Activated B cell treated with CpG ODN at 0.5 μM for 24 hours (primary cell): ENCODE results near the gene HBE1. TPM values are rescaled to one million over a fixed set of nuclear protein-coding genes. Genes with fewer than 3 reads are reported as not detected.

ENCODE experiments used
- ATAC-seq: fragments of 200-7000 bp; cut with Tn5 transposase; one replicate; pipeline ENCODE4 v1.10.0; 2021; ENCODE audit warnings: low read depth, mild to moderate bottlenecking, moderate library complexity
- CTCF ChIA-PET: fragments of 350-600 bp; sonication (Branson Sonifier 250); formaldehyde crosslinking; loops from one replicate; lab custom pipeline; 2021; ENCODE audit warnings: antibody characterized with exemption; lab: Charles Lee
- POLR2A ChIA-PET: fragments of 350-600 bp; sonication (Branson Sonifier 250); formaldehyde crosslinking; loops from one replicate; lab custom pipeline; 2021; ENCODE audit warnings: antibody characterized with exemption; lab: Charles Lee
- DNase-seq: peaks from one replicate; pipeline ENCODE4 v3.0.0; 2022
- H3K27ac Mint-ChIP-seq: one replicate; pipeline ENCODE4 v1.8.0; 2020; ENCODE audit warnings: mixed read lengths
- H3K27me3 Mint-ChIP-seq: one replicate; pipeline ENCODE4 v1.8.0; 2021; ENCODE audit warnings: mixed read lengths
- H3K36me3 Mint-ChIP-seq: one replicate; pipeline ENCODE4 v1.8.0; 2021; ENCODE audit warnings: low read depth, mixed read lengths
- H3K4me1 Mint-ChIP-seq: one replicate; pipeline ENCODE4 v1.8.0; 2021; ENCODE audit warnings: mixed read lengths
- H3K4me3 Mint-ChIP-seq: one replicate; pipeline ENCODE4 v1.8.0; 2020; ENCODE audit warnings: mild to moderate bottlenecking, mixed read lengths
- H3K9me3 Mint-ChIP-seq: one replicate; pipeline ENCODE4 v1.8.0; 2020; ENCODE audit warnings: mixed read lengths
- intact Hi-C: fragments of 100-400 bp; cut with micrococcal nuclease; formaldehyde crosslinking; loops from one replicate; pipeline ENCODE4 v1.15.1; 2024
- total RNA-seq: library from RNA; stranded (reverse); gene quantifications from 2 replicates; pipeline ENCODE4 v1.2.3, GENCODE V29; 2022
- TF ChIP-seq, protein P1 (sequence below): fragments of 200-600 bp; IDR thresholded peaks from one replicate; pipeline ENCODE4 v1.8.0; 2022; ENCODE audit warnings: antibody characterized with exemption, mild to moderate bottlenecking

The HBE1 gene
- total RNA-seq, 1 donor from 2014 or later, result not detected

GRCh38 chr11:5229356-5229755 lies 40.4 kb downstream of the HBE1 start:
- TF ChIP-seq, protein P1, sequence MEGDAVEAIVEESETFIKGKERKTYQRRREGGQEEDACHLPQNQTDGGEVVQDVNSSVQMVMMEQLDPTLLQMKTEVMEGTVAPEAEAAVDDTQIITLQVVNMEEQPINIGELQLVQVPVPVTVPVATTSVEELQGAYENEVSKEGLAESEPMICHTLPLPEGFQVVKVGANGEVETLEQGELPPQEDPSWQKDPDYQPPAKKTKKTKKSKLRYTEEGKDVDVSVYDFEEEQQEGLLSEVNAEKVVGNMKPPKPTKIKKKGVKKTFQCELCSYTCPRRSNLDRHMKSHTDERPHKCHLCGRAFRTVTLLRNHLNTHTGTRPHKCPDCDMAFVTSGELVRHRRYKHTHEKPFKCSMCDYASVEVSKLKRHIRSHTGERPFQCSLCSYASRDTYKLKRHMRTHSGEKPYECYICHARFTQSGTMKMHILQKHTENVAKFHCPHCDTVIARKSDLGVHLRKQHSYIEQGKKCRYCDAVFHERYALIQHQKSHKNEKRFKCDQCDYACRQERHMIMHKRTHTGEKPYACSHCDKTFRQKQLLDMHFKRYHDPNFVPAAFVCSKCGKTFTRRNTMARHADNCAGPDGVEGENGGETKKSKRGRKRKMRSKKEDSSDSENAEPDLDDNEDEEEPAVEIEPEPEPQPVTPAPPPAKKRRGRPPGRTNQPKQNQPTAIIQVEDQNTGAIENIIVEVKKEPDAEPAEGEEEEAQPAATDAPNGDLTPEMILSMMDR, result no peak
- CTCF ChIA-PET, result no interaction called here
- peaks cover under 1% of the 10 kb centered on the region for H3K27me3 Mint-ChIP-seq

DNA sequence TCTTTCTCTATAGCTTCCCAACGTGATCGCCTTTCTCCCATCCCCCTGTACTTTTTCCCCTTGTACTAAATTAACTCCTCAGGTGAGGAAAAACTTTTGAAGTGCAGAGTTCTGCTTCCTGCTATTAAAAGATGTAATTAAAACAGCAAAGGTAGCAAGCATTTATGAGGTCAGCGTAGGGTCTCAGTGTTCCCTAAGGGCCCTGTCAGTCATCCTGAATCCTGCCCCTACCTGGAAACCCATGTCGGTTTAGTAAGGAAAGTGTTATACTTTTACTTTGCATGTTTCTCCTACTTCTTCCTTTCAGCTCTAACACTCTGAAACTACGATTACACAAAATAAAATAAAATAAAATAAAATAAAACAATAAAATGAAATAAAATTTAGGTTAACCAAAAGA lies 41.6 kb downstream of the HBE1 start:
- Mint-ChIP-seq H3K9me3 (no peaks in the 10 kb centered on the region), H3K4me1 (no peaks in the 10 kb centered on the region), H3K27ac (no peak overlapping the region), H3K4me3 (no peak overlapping the region), H3K27me3 (peaks cover 2% of the 10 kb centered on the region), H3K36me3 (no peaks in the 10 kb centered on the region)
- POLR2A ChIA-PET, result no interaction called here
- TF ChIP-seq, protein P1, result no peak
- intact Hi-C loops, result no loop called here
- no peak for DNase-seq
- CTCF ChIA-PET, result no interaction called here
- no peak for ATAC-seq

More at GRCh38 chr11:5229356-5229755, 40.4 kb downstream of the HBE1 start:
- no peak overlapping the region for H3K4me3 Mint-ChIP-seq
- no peaks in the 10 kb centered on the region for H3K36me3 Mint-ChIP-seq
- DNase-seq (no peak), ATAC-seq (no peak)
- H3K27ac Mint-ChIP-seq, result no peak overlapping the region
- intact Hi-C loops, result no loop called here
- H3K9me3 Mint-ChIP-seq, result no peaks in the 10 kb centered on the region
- peaks cover under 1% of the 10 kb centered on the region for H3K4me1 Mint-ChIP-seq
- POLR2A ChIA-PET, result no interaction called here

GRCh38 chr11:5227681-5228080 lies 42.1 kb downstream of the HBE1 start:
- H3K9me3 Mint-ChIP-seq, result no peaks in the 10 kb centered on the region

DNA sequence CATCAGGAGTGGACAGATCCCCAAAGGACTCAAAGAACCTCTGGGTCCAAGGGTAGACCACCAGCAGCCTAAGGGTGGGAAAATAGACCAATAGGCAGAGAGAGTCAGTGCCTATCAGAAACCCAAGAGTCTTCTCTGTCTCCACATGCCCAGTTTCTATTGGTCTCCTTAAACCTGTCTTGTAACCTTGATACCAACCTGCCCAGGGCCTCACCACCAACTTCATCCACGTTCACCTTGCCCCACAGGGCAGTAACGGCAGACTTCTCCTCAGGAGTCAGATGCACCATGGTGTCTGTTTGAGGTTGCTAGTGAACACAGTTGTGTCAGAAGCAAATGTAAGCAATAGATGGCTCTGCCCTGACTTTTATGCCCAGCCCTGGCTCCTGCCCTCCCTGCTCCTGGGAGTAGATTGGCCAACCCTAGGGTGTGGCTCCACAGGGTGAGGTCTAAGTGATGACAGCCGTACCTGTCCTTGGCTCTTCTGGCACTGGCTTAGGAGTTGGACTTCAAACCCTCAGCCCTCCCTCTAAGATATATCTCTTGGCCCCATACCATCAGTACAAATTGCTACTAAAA lies 42.9 kb downstream of the HBE1 start, which contains the start of gene HBB:
TSS of gene HBB (minus strand) at position 340 of the 579 bp plus-strand sequence. CDS start at position 290, 50 bp downstream.
- no peak for ATAC-seq
- POLR2A ChIA-PET, result no interaction called here
- DNase-seq, result no peak
- no peak within 1 kb of the TSS for H3K4me3 Mint-ChIP-seq
- no peak within 1 kb of the TSS for H3K27ac Mint-ChIP-seq
- H3K9me3 Mint-ChIP-seq, result no peaks in the 10 kb centered on the region
- peaks cover 2% of the 10 kb centered on the region for H3K27me3 Mint-ChIP-seq
- intact Hi-C loops, result no loop called here
- CTCF ChIA-PET, result no interaction called here
- TF ChIP-seq, protein P1, result no peak
- H3K4me1 Mint-ChIP-seq, result no peaks in the 10 kb centered on the region
- H3K36me3 Mint-ChIP-seq, result no peaks in the 10 kb centered on the region

More at GRCh38 chr11:5227681-5228080, 42.1 kb downstream of the HBE1 start:
- peaks cover 2% of the 10 kb centered on the region for H3K27me3 Mint-ChIP-seq
- no peaks in the 10 kb centered on the region for H3K36me3 Mint-ChIP-seq
- ATAC-seq, result no peak
- intact Hi-C loops, result no loop called here
- ChIA-PET POLR2A (no interaction called here), CTCF (no interaction called here)
- no peak overlapping the region for H3K4me3 Mint-ChIP-seq
- no peak overlapping the region for H3K27ac Mint-ChIP-seq
- DNase-seq, result no peak
- H3K4me1 Mint-ChIP-seq, result no peaks in the 10 kb centered on the region
- TF ChIP-seq, protein P1, result no peak

DNA sequence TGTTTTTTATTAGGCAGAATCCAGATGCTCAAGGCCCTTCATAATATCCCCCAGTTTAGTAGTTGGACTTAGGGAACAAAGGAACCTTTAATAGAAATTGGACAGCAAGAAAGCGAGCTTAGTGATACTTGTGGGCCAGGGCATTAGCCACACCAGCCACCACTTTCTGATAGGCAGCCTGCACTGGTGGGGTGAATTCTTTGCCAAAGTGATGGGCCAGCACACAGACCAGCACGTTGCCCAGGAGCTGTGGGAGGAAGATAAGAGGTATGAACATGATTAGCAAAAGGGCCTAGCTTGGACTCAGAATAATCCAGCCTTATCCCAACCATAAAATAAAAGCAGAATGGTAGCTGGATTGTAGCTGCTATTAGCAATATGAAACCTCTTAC lies 44.3 kb downstream of the HBE1 start:
- ChIA-PET CTCF (no interaction called here), POLR2A (no interaction called here)
- no peaks in the 10 kb centered on the region for H3K4me1 Mint-ChIP-seq
- no peak overlapping the region for H3K27ac Mint-ChIP-seq
- H3K9me3 Mint-ChIP-seq, result no peaks in the 10 kb centered on the region
- no peak overlapping the region for H3K4me3 Mint-ChIP-seq
- intact Hi-C loops, result no loop called here
- no peak for ATAC-seq
- DNase-seq, result no peak
- H3K36me3 Mint-ChIP-seq, result no peaks in the 10 kb centered on the region
- peaks cover 2% of the 10 kb centered on the region for H3K27me3 Mint-ChIP-seq
- TF ChIP-seq, protein P1, result no peak
